ENCODE data around the gene PDHX. TPM values are rescaled to one million over a fixed set of nuclear protein-coding genes. Genes with fewer than 3 reads are reported as not detected.

PDHX gene
- total and polyA plus RNA-seq, 10 of the 15 experiments (the other 5 are each of a cell fraction or from before 2014, with no cell fraction given): 14.5 to 41.9 (median 28.0) TPM

DNA sequence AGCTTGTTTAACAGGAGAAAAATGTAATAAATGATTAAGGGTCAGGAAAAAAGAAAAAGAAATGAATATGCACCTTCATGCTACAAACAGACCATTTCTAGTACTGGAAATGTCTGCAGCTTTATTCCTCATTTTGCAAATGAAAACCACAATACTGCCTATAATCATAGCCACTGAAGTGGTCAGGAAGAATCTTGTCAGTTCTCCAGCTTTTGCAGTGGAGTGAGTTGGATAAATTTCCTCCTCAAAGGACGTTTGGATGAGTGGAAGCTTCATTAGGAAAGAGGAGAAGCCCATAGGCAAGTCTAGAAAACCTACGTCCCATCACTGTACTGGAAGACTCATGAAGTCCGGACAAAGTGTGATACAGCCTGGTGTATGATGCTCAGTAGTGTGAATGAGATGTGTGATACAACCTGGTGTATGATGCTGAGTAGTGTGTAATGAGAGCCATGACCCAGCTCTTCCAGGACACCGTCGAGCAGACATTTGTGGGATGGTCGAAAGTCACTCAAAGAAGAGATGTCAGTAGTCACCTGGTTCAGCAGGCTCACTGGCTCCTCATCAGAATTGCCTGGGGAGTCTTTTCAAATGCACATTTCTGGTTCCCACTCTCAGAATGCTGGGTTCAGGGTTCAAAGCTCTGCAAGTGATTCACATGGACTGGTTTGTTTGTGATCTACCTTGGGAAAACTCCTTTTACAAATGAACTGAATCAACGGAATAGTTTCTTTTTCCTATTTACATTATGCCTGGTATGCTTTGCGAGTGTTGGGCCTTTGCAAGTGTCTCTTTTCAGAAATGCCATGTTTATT, 101.3 kb downstream of the PDHX start:
- Histone ChIP-seq H3K9ac (ENCODE audit: control insufficient read depth, insufficient read depth, low read length) (no peak overlapping the region), H3K4me3 (no peak overlapping the region), H3K4me1 (ENCODE audit: control insufficient read depth, insufficient read depth, low read length) (peaks cover 15% of the 10 kb centered on the region), H3K9me3 (replicated peaks; ENCODE audit: control insufficient read depth, insufficient read depth, low read length) (peaks cover 2% of the 10 kb centered on the region; the same call in 1 of the 3 replicates), H3K27me3 (replicated peaks in 1 of 2; ENCODE audit: control insufficient read depth in 2 of 2, insufficient read depth in 2 of 2, low read length in 1 of 2) (no peaks in the 10 kb centered on the region), H3K4me2 (ENCODE audit: control insufficient read depth, insufficient read depth) (no peak overlapping the region), H4K20me1 (ENCODE audit: control insufficient read depth, insufficient read depth) (no peaks in the 10 kb centered on the region), H3K27ac (ENCODE audit: control insufficient read depth, insufficient read depth) (no peak overlapping the region), H2AFZ (ENCODE audit: control insufficient read depth, low read depth, low read length) (no peak overlapping the region), H3K36me3 (ENCODE audit: control insufficient read depth in 2 of 2, insufficient read depth in 2 of 2, low read length in 1 of 2) (no peaks in the 10 kb centered on the region), H3K79me2 (ENCODE audit: control insufficient read depth, insufficient read depth, low read length) (no peaks in the 10 kb centered on the region)
- ATAC-seq: no peak
- no peak for DNase-seq (ENCODE audit: low read depth, low spot score)
- no TSS peak for BruUV-seq (replicated peaks)
- ChIA-PET CTCF (interaction anchor here (0.7 to 1.4 kb wide), 4 partner anchors 12 to 288 kb away, joined by 3 to 4 read pairs (median 3); no protein-coding TSS in a partner anchor), POLR2A (interaction anchor here (1.0 to 1.1 kb wide), 2 partner anchors 10 to 12 kb away, joined by 4 read pairs; no protein-coding TSS in a partner anchor), SMC1A (ENCODE audit: uncharacterized antibody, unreplicated experiment) (interaction anchor here (0.7 to 3.5 kb wide), 6 partner anchors 11 to 166 kb away, joined by 3 to 27 read pairs (median 4); no protein-coding TSS in a partner anchor), RAD21 (ENCODE audit: unreplicated experiment) (interaction anchor here (1.0 to 2.7 kb wide), 3 partner anchors 12 to 286 kb away, joined by 3 to 9 read pairs (median 3); no protein-coding TSS in a partner anchor)
- intact Hi-C loops (cut with micrococcal nuclease; ENCODE audit: unreplicated experiment) (no loop called here), in situ Hi-C loops (cut with MboI) (no loop called here)
- 80% methylated on average over 8 of the region's 8 CpGs for WGBS (ENCODE audit: insufficient coverage, insufficient replicate concordance, low lambda C conversion rate, missing lambda C conversion rate)
- FAIRE-seq: no peak
- no peak for TF ChIP-seq BACH1 (IDR thresholded peaks at IDR 0.05; ENCODE audit: borderline replicate concordance)
- TF ChIP-seq ZNF622 (IDR thresholded peaks at IDR 0.05): no peak
- no peak for TF ChIP-seq NR2C2 (IDR thresholded peaks at IDR 0.05; ENCODE audit: borderline replicate concordance, control insufficient read depth, insufficient read length, low read depth)
- no peak for TF ChIP-seq ZNF217 (IDR thresholded peaks at IDR 0.05)
- TF ChIP-seq TCF7 (IDR thresholded peaks at IDR 0.05; ENCODE audit: borderline replicate concordance): no peak
- TF ChIP-seq, protein P1, sequence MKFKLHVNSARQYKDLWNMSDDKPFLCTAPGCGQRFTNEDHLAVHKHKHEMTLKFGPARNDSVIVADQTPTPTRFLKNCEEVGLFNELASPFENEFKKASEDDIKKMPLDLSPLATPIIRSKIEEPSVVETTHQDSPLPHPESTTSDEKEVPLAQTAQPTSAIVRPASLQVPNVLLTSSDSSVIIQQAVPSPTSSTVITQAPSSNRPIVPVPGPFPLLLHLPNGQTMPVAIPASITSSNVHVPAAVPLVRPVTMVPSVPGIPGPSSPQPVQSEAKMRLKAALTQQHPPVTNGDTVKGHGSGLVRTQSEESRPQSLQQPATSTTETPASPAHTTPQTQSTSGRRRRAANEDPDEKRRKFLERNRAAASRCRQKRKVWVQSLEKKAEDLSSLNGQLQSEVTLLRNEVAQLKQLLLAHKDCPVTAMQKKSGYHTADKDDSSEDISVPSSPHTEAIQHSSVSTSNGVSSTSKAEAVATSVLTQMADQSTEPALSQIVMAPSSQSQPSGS (IDR thresholded peaks at IDR 0.05; ENCODE audit: low read length): no peak
- TF ChIP-seq SREBF1 (IDR thresholded peaks at IDR 0.05; ENCODE audit: low read length): no peak
- no peak for TF ChIP-seq SP1 (IDR thresholded peaks at IDR 0.05; ENCODE audit: low read depth, low read length)
- no peak for TF ChIP-seq ATF7 (IDR thresholded peaks at IDR 0.05; ENCODE audit: low read depth)
- no peak for TF ChIP-seq MXI1 (IDR thresholded peaks at IDR 0.05; ENCODE audit: low read depth, low read length)
- no peak for TF ChIP-seq ZBED1 (IDR thresholded peaks at IDR 0.05; ENCODE audit: borderline replicate concordance)
- TF ChIP-seq SIX5 (IDR thresholded peaks at IDR 0.05; ENCODE audit: low read depth, low read length, severe bottlenecking): no peak

Measured in GM12878 (cell line).